Measurements from ENCODE around the gene GJB5.

The GJB5 gene

DNA sequence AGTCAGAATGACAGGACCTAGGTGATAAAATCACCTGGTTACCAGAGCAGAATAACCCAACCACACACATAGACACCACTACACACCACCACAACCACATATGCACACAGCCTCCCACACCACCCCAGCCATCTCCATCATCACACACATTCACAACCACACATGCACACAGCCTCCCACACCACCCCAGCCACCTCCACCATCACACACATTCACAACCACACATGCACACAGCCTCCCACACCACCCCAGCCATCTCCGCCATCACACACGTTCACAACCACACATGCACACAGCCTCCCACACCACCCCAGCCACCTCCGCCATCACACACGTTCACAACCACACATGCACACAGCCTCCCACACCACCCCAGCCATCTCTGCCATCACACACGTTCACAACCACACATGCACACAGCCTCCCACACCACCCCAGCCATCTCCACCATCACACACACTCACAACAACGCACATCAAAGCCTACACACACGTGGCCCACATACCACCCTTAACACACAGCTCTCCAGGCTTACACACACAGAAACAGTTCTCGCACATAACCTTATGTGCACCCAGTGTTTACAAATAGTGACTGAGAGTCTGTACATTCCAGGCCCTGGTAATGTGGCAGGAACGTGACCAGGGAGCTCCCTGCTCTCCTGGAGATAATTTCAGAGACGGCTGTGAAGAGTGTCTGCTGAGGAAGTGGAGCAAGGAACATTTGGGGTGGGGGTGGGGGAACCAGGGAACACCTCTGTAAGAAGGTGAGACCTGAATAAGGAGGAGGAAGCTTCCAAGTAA lies 22.9 kb downstream of the GJB5 start:
- no peak for DNase-seq

- no peak for DNase-seq
Measured at GRCh38 chr1:34778381-34778780, 23.5 kb downstream of the GJB5 start.

DNA sequence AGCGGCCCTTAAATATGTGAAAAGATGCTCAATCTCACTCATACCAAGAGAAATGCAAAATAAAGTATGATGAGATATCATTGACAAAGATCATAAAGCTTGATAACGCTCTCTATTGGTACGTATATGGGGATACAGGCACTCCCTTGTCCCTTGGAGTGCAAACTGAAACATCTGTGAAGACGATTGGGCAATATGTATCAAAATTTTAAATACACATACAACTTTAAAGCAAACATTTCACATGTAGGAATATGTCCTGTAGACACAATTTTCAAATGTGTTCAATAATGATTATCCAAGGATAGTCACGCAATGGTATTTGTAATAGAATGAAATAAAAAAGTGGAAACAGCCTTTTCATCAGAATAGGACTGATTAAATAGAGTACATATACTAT lies 24.2 kb downstream of the GJB5 start:
- DNase-seq: no peak

GRCh38 chr1:34779526-34779925 lies 24.7 kb downstream of the GJB5 start:
- DNase-seq: no peak

DNA sequence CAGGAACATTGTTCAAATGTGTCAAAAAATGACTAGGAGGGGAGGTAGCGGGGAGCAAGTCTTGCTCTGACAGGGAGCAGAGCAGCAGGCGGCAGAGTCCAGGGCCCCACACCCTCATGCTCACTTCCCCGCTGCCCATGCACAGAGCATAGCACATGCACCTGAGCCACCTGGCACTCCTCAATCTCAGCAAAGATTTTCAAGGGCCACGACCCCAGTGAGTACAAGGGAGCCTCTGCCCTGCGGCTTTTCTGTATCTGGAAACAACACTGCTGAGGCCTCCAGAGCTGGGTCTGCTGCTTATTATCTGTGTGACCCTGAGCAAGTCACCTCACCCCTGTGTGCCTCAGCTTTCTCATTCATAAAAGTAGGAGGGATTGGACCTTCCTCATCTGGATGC lies 25.1 kb downstream of the GJB5 start:
- DNase-seq: no peak

- no peak for DNase-seq
Measured at GRCh38 chr1:34780528-34780927, 25.7 kb downstream of the GJB5 start.

DNA sequence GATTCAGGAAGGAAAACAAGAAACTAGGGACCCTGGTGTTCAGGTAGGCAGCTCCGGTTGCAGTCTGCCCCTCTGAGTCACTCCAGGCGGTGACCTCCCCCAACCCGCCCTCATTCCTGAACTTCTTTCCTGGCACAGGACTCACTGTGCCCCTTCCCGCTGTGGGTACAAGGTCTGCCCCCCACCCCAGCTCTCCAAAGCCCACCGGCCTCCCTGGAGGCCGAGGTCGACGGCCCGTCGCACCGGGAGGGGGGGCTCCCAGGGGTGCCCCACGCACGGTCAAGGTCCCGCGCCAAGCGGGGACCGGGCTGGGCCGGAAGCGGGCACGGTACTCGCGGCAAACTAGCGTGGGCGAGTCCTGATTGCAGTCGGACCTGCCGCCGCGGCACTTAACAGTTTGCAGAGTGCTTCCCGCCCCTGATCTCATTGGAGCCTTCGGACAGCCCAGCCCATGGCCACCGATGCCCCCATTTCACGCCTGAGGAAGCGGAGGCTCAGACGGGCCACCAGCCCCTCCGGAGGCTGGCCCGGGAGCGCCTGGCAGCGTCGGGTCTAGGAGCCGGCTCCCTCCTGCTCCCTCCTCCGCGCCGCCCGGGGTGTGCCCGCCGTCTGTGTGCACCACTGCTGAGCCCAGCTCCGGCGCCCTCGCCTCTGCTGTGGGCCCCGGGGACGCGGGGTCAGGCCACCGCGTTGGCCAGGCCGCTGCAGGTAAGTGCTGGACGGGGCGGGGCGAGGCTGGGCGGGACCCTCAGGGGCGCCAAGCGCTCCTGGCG lies 26.4 kb downstream of the GJB5 start, which contains the start of gene GJB3:
TSS of gene GJB3 (plus strand) at position 144 of the 773 bp plus-strand sequence. CDS start 3,549 bp downstream, outside the sequence.
- no peak for DNase-seq

DNA sequence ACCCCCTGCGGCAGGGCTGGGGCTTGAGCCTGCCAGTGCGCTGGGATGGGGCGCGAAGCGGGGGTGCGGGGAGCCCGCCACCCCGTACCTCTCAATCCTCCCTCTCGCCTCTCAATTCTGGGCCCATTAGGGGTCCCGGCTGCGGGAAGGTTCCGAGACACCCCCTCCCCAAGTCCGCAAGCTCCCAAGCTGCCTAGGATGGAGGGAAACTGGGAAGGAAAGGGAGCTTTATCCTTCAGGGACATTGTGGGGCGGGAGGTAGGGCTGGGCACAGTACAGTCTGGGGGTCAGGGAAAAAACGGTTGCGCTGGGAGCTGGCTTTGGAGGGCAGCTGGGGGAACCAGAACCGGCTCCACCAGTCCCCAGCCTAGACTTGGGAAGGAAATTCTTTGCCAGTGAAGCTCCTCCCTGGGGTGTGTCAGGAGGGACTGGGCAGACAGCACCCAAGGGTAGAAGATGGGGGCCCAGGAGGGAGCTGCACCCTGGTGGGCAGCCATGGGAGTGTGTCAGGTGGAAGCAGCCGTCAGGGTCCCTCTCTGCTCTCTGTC lies 27.1 kb downstream of the GJB5 start:
- no peak for DNase-seq

DNA sequence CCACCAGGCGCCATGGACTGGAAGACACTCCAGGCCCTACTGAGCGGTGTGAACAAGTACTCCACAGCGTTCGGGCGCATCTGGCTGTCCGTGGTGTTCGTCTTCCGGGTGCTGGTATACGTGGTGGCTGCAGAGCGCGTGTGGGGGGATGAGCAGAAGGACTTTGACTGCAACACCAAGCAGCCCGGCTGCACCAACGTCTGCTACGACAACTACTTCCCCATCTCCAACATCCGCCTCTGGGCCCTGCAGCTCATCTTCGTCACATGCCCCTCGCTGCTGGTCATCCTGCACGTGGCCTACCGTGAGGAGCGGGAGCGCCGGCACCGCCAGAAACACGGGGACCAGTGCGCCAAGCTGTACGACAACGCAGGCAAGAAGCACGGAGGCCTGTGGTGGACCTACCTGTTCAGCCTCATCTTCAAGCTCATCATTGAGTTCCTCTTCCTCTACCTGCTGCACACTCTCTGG lies 29.9 kb downstream of the GJB5 start:
- no peak for DNase-seq

DNA sequence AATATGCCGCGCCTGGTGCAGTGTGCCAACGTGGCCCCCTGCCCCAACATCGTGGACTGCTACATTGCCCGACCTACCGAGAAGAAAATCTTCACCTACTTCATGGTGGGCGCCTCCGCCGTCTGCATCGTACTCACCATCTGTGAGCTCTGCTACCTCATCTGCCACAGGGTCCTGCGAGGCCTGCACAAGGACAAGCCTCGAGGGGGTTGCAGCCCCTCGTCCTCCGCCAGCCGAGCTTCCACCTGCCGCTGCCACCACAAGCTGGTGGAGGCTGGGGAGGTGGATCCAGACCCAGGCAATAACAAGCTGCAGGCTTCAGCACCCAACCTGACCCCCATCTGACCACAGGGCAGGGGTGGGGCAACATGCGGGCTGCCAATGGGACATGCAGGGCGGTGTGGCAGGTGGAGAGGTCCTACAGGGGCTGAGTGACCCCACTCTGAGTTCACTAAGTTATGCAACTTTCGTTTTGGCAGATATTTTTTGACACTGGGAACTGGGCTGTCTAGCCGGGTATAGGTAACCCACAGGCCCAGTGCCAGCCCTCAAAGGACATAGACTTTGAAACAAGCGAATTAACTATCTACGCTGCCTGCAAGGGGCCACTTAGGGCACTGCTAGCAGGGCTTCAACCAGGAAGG lies 30.5 kb downstream of the GJB5 start:
- no peak for DNase-seq

- DNase-seq: no peak
Measured at GRCh38 chr1:34785875-34786470, 31.1 kb downstream of the GJB5 start.

DNA sequence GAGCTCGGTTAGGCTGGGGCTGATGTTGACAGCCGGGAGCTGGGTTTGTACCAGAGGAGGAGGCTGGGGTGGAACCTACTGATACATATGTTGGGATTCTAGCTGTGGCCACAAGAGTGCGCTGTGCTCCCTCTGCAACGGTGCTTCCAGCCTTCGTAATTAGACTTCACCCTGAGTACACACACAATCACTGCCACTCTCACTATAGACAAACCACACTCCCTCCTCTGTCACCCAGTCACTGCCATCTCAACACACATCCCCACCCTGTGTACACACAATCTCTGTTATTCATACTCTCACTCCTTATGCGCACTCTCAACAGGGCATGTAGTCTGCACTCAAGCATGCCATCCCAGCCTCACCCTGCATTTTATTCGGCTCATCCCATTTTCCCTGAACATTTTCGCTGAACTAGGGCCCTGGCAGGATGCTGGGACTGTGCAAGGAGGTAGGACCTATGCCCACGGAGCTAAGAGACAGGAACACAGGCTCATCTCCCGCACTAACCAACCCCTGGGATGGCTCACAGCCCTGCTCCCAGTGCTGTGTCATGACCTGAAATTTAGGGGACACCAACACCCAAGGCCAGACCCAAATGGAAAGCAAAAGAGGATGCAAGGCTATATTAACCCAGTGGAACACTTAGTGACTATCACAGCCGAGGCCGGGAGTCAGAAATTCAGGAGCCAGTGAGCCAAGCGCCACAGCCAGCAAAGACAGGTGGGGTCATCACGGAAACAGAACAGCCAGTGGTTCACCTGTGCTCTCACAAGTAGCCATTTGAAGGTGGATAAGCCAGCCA lies 31.9 kb downstream of the GJB5 start:
- DNase-seq: no peak

GRCh38 chr1:34787461-34788420 lies 32.9 kb downstream of the GJB5 start:
- DNase-seq: no peak

- DNase-seq: no peak
Measured at GRCh38 chr1:34790985-34791384, 36.1 kb downstream of the GJB5 start.

DNA sequence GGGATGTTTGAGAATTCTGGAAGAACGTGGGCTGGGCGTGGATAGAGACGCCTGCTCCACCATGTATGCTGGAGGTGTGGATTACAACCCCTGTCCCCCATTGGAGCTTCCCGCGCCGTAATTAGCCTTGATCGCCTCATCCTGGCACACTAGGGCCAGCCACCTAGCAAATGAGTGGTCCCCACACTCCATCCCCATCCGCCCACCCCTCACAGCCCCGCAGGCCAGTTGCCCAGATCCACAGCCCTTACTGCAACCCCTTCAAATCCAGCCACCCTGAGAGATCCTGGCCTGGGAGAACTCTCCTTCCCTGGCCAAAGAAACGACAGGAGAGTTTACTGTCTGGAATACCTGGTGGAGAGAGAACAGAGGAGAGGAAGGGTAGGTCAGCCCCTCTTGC lies 37.6 kb downstream of the GJB5 start:
- DNase-seq: no peak

DNA sequence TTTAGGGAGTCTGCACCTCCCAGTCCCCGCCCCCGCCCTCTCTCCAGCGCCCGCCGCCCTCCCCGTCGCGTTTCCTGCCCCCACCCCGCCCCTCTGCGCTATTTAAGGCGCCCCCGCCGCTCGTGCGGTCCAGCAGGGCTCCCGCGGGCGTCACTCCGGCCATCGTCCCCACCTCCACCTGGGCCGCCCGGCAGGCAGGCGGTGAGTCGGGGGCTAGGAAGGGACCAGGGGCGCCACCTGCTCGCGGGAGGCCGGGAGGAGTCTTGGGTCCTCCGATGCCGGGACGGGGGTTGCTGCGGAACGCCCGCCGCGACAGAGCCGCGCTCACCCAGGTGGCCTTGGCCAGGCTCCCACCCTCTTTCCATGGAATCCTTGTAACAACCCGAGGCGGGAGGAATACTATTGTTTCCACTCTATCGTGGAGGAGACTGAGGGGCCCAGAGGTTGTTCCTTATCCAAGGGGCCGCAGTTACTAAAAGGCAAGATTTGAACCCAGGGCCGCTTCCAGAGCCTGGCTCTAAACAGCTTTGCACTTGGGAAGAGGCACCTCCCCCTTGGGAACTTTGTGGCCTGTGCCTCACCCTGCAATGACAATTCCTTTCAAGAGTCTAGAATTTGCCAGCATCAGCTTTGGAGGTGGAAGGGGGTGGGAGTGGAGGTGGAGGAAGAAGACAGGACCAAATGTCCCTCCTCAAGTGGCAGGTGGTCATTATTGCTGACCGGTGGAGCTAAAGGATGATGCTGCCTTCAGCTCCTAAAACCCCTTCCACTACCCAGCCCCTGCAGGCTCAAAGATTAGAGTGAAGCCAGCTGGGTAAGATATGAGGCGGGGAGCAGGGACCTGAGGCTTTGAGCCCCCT lies 38.3 kb downstream of the GJB5 start, which contains the start of gene GJA4:
TSS of gene GJA4 (plus strand) at position 132 of the 860 bp plus-strand sequence. CDS start 1,215 bp downstream, outside the sequence.
- no peak for DNase-seq

DNA sequence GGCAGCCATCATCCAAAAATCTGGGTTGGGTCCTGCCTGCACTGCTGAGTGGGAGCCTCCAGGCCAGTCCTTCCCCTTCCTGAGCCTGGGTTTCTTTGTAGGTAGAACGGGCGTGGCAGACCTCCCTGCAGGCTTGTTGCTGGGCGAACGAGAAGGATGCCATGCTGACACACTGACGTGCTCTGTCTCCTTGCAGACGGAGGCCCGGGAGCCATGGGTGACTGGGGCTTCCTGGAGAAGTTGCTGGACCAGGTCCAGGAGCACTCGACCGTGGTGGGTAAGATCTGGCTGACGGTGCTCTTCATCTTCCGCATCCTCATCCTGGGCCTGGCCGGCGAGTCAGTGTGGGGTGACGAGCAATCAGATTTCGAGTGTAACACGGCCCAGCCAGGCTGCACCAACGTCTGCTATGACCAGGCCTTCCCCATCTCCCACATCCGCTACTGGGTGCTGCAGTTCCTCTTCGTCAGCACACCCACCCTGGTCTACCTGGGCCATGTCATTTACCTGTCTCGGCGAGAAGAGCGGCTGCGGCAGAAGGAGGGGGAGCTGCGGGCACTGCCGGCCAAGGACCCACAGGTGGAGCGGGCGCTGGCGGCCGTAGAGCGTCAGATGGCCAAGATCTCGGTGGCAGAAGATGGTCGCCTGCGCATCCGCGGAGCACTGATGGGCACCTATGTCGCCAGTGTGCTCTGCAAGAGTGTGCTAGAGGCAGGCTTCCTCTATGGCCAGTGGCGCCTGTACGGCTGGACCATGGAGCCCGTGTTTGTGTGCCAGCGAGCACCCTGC lies 39.3 kb downstream of the GJB5 start:
- no peak for DNase-seq

DNA sequence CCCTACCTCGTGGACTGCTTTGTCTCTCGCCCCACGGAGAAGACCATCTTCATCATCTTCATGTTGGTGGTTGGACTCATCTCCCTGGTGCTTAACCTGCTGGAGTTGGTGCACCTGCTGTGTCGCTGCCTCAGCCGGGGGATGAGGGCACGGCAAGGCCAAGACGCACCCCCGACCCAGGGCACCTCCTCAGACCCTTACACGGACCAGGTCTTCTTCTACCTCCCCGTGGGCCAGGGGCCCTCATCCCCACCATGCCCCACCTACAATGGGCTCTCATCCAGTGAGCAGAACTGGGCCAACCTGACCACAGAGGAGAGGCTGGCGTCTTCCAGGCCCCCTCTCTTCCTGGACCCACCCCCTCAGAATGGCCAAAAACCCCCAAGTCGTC lies 39.9 kb downstream of the GJB5 start:
- no peak for DNase-seq

- DNase-seq: no peak
Measured at GRCh38 chr1:34795916-34796315, 41.1 kb downstream of the GJB5 start.
